ENCODE results near the gene MAN2C1. TPM values are rescaled to one million over a fixed set of nuclear protein-coding genes. Genes with fewer than 3 reads are reported as not detected.

MAN2C1 gene
- total RNA-seq, 1 donor from 2014 or later, result 80.8 TPM

- Histone ChIP-seq H2AFZ (ENCODE audit: low read depth, low read length) (no peak overlapping the region), H3K9me3 (ENCODE audit: insufficient read depth, low read depth, low read length) (no peaks in the 10 kb centered on the region), H3K36me3 (ENCODE audit: insufficient read depth, low read length) (peaks cover 7% of the 10 kb centered on the region), H3K27me3 (ENCODE audit: insufficient read depth, low read length) (no peaks in the 10 kb centered on the region), H3K9ac (ENCODE audit: low read length) (no peak overlapping the region), H3K79me2 (ENCODE audit: insufficient read depth, low read length) (no peaks in the 10 kb centered on the region), H4K20me1 (ENCODE audit: insufficient read depth, low read length) (peaks cover 5% of the 10 kb centered on the region), H3K4me3 (ENCODE audit: insufficient read depth, low read depth, low read length) (no peak overlapping the region), H3K4me1 (ENCODE audit: insufficient read depth, low read length) (no peaks in the 10 kb centered on the region), H3K27ac (ENCODE audit: low read depth, low read length) (no peak overlapping the region), H3K4me2 (ENCODE audit: low read length) (no peak overlapping the region)
- Mint-ChIP-seq H3K36me3 (ENCODE audit: low read depth, unreplicated experiment) (peaks cover 10% of the 10 kb centered on the region), H3K27me3 (ENCODE audit: low read depth, unreplicated experiment) (no peaks in the 10 kb centered on the region), H3K27ac (ENCODE audit: unreplicated experiment) (no peak overlapping the region), H3K4me1 (ENCODE audit: low read depth, unreplicated experiment) (peaks cover 3% of the 10 kb centered on the region), H3K4me3 (ENCODE audit: unreplicated experiment) (no peak overlapping the region), H3K9me3 (ENCODE audit: unreplicated experiment) (no peaks in the 10 kb centered on the region)
- no peak for DNase-seq (ENCODE audit: low read depth)
- TF ChIP-seq CTCF (IDR thresholded peaks at IDR 0.05; ENCODE audit: insufficient read depth, low read depth, low read length), result no peak
- no peak for TF ChIP-seq EZH2 (IDR thresholded peaks at IDR 0.05; ENCODE audit: insufficient read depth, low read length)
- no peak for FAIRE-seq
Observed at GRCh38 chr15:75358771-75359536, 9.5 kb downstream of the MAN2C1 start.

- TF ChIP-seq CTCF (IDR thresholded peaks at IDR 0.05; ENCODE audit: insufficient read depth, low read depth, low read length) (no peak), EZH2 (IDR thresholded peaks at IDR 0.05; ENCODE audit: insufficient read depth, low read length) (no peak)
- Histone ChIP-seq H3K79me2 (ENCODE audit: insufficient read depth, low read length) (no peaks in the 10 kb centered on the region), H3K4me2 (ENCODE audit: low read length) (no peak overlapping the region), H3K36me3 (ENCODE audit: insufficient read depth, low read length) (peaks cover 6% of the 10 kb centered on the region), H4K20me1 (ENCODE audit: insufficient read depth, low read length) (peaks cover 5% of the 10 kb centered on the region), H3K9me3 (ENCODE audit: insufficient read depth, low read depth, low read length) (no peaks in the 10 kb centered on the region), H3K27ac (ENCODE audit: low read depth, low read length) (no peak overlapping the region), H3K27me3 (ENCODE audit: insufficient read depth, low read length) (no peaks in the 10 kb centered on the region), H3K4me1 (ENCODE audit: insufficient read depth, low read length) (no peaks in the 10 kb centered on the region), H3K4me3 (ENCODE audit: insufficient read depth, low read depth, low read length) (no peak overlapping the region), H2AFZ (ENCODE audit: low read depth, low read length) (no peak overlapping the region), H3K9ac (ENCODE audit: low read length) (no peak overlapping the region)
- Mint-ChIP-seq H3K27me3 (ENCODE audit: low read depth, unreplicated experiment) (no peaks in the 10 kb centered on the region), H3K4me1 (ENCODE audit: low read depth, unreplicated experiment) (peaks cover 3% of the 10 kb centered on the region), H3K4me3 (ENCODE audit: unreplicated experiment) (no peak overlapping the region), H3K9me3 (ENCODE audit: unreplicated experiment) (no peaks in the 10 kb centered on the region), H3K36me3 (ENCODE audit: low read depth, unreplicated experiment) (peaks cover 8% of the 10 kb centered on the region), H3K27ac (ENCODE audit: unreplicated experiment) (no peak overlapping the region)
- FAIRE-seq, result no peak
- no peak for DNase-seq (ENCODE audit: low read depth)
Observed at GRCh38 chr15:75357976-75358673, 10.3 kb downstream of the MAN2C1 start.

- no peak for TF ChIP-seq CTCF (IDR thresholded peaks at IDR 0.05; ENCODE audit: insufficient read depth, low read depth, low read length)
- TF ChIP-seq EZH2 (IDR thresholded peaks at IDR 0.05; ENCODE audit: insufficient read depth, low read length), result no peak
- H3K27ac Mint-ChIP-seq (ENCODE audit: unreplicated experiment), result no peak overlapping the region
- H3K79me2 ChIP-seq (ENCODE audit: insufficient read depth, low read length), result no peaks in the 10 kb centered on the region
- H3K36me3 ChIP-seq (ENCODE audit: insufficient read depth, low read length), result peaks cover 6% of the 10 kb centered on the region
- peaks cover 5% of the 10 kb centered on the region for H3K36me3 Mint-ChIP-seq (ENCODE audit: low read depth, unreplicated experiment)
- no peaks in the 10 kb centered on the region for H3K27me3 ChIP-seq (ENCODE audit: insufficient read depth, low read length)
- no peak overlapping the region for H3K4me3 Mint-ChIP-seq (ENCODE audit: unreplicated experiment)
- H3K4me1 ChIP-seq (ENCODE audit: insufficient read depth, low read length), result no peaks in the 10 kb centered on the region
- H2AFZ ChIP-seq (ENCODE audit: low read depth, low read length), result no peak overlapping the region
- H3K9ac ChIP-seq (ENCODE audit: low read length), result no peak overlapping the region
- peaks cover 3% of the 10 kb centered on the region for H3K4me1 Mint-ChIP-seq (ENCODE audit: low read depth, unreplicated experiment)
- H4K20me1 ChIP-seq (ENCODE audit: insufficient read depth, low read length), result peaks cover 5% of the 10 kb centered on the region
- H3K27me3 Mint-ChIP-seq (ENCODE audit: low read depth, unreplicated experiment), result no peaks in the 10 kb centered on the region
- no peaks in the 10 kb centered on the region for H3K9me3 ChIP-seq (ENCODE audit: insufficient read depth, low read depth, low read length)
- DNase-seq (ENCODE audit: low read depth), result no peak
- H3K9me3 Mint-ChIP-seq (ENCODE audit: unreplicated experiment), result no peaks in the 10 kb centered on the region
- no peak overlapping the region for H3K4me2 ChIP-seq (ENCODE audit: low read length)
- no peak for FAIRE-seq
- H3K4me3 ChIP-seq (ENCODE audit: insufficient read depth, low read depth, low read length), result no peak overlapping the region
- H3K27ac ChIP-seq (ENCODE audit: low read depth, low read length), result no peak overlapping the region
Observed at GRCh38 chr15:75356517-75356916, 11.9 kb downstream of the MAN2C1 start.
